ENCODE measurements around the gene DCC. TPM values are rescaled to one million over a fixed set of nuclear protein-coding genes. Genes with fewer than 3 reads are reported as not detected.

The DCC gene
- polyA plus RNA-seq, 1 of the 3 experiments (the other 2 are of a cell fraction), result 0.20 TPM

DNA sequence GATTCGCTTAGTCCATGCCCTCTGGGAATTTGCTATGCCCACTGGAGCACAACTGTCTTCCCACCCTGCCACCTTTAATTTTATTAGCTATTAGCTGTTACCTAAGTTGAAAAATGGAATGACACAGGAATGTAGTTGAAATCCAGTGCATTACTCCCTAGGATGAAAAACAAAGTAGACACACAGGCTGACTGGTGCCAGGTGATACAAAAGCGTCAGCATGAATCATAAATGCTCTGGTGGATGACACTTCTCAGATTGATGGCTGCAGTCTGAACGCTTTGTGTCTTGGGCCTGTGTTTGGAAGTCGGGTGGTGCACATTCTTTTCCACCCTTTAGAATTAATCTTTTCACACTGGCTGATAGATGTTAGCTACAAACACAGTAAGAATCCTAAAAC, 802.0 kb downstream of the DCC start:
- H3K9ac ChIP-seq, result no peak overlapping the region
- H3K4me3 ChIP-seq (ENCODE audit: low read depth in 2 of 2, low read length in 1 of 2), result no peak overlapping the region
- H3K4me1 ChIP-seq (ENCODE audit: control insufficient read depth in 1 of 2, insufficient read depth in 2 of 2, low read depth in 1 of 2, low read length in 1 of 2), result no peaks in the 10 kb centered on the region
- no peaks in the 10 kb centered on the region for H3K9me3 ChIP-seq
- 14% methylated on average over 4 of the region's 4 CpGs for WGBS (ENCODE audit: low lambda C conversion rate)
- no peaks in the 10 kb centered on the region for H3K9me2 ChIP-seq
- no peak overlapping the region for H2AFZ ChIP-seq (ENCODE audit: low read depth)
- ChIA-PET CTCF (interaction anchor here (0.7 kb wide), 1 partner anchor 166 kb away, joined by 3 read pairs; no protein-coding TSS in a partner anchor), POLR2A (no interaction called here)
- TF ChIP-seq CHD2 (IDR thresholded peaks at IDR 0.05; ENCODE audit: low read length, partially characterized antibody) (no peak), EZH2phosphoT487 (IDR thresholded peaks at IDR 0.05; ENCODE audit: borderline replicate concordance, low read depth) (no peak), TAF1 (IDR thresholded peaks at IDR 0.05; ENCODE audit: borderline replicate concordance, low read depth, low read length) (no peak), NRF1 (IDR thresholded peaks at IDR 0.05; ENCODE audit: low read depth, low read length) (no peak), FOSL2 (IDR thresholded peaks at IDR 0.05; ENCODE audit: borderline replicate concordance, low read depth) (no peak), JUND (IDR thresholded peaks at IDR 0.05) (no peak)
- TF ChIP-seq, protein P1, sequence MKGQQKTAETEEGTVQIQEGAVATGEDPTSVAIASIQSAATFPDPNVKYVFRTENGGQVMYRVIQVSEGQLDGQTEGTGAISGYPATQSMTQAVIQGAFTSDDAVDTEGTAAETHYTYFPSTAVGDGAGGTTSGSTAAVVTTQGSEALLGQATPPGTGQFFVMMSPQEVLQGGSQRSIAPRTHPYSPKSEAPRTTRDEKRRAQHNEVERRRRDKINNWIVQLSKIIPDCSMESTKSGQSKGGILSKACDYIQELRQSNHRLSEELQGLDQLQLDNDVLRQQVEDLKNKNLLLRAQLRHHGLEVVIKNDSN (IDR thresholded peaks at IDR 0.05; ENCODE audit: borderline replicate concordance, low read depth), result no peak
- H3K27ac ChIP-seq (ENCODE audit: low read depth in 2 of 2, low read length in 1 of 2), result no peak overlapping the region
- H3K36me3 ChIP-seq (replicated peaks in 1 of 2; ENCODE audit: control insufficient read depth in 1 of 2, insufficient read depth in 2 of 2, low read length in 1 of 2), result no peaks in the 10 kb centered on the region
- H3F3A ChIP-seq (replicated peaks; ENCODE audit: insufficient read depth), result no peaks in the 10 kb centered on the region
- H4K20me1 ChIP-seq (ENCODE audit: insufficient read depth), result no peaks in the 10 kb centered on the region
- no peak for DNase-seq
- no peak overlapping the region for H3K4me2 ChIP-seq
- H3K79me2 ChIP-seq (ENCODE audit: insufficient read depth), result no peaks in the 10 kb centered on the region
- H3K27me3 ChIP-seq (ENCODE audit: insufficient read depth), result no peaks in the 10 kb centered on the region

DNA sequence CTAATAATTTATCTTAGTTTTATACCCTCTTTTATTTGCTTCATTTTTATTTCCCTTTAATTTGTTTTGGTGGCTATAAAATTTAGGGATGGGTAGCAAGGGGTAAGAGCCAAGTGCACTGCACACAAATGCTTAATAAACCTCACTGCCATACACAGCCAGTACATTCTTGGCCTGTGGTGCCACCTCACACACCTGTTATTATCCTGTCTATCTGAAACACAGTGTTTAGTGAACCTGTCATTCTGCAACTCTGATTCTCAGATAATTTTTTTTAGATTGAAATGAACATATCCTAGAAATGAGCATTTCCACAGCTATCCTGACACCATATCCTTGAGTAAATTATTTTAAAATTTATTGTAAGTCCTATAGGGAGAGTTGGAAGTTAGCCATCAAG, 807.5 kb downstream of the DCC start:
- H3K9me2 ChIP-seq, result no peaks in the 10 kb centered on the region
- no peak for DNase-seq
- H3K27me3 ChIP-seq (ENCODE audit: insufficient read depth), result no peaks in the 10 kb centered on the region
- no peaks in the 10 kb centered on the region for H3K9me3 ChIP-seq
- H3K36me3 ChIP-seq (replicated peaks in 1 of 2; ENCODE audit: control insufficient read depth in 1 of 2, insufficient read depth in 2 of 2, low read length in 1 of 2), result no peaks in the 10 kb centered on the region
- no peaks in the 10 kb centered on the region for H4K20me1 ChIP-seq (ENCODE audit: insufficient read depth)
- H3K4me3 ChIP-seq (ENCODE audit: low read depth in 2 of 2, low read length in 1 of 2), result no peak overlapping the region
- ChIA-PET CTCF (interaction anchor here (0.6 kb wide), 1 partner anchor 435 kb away, joined by 3 read pairs; no protein-coding TSS in a partner anchor), POLR2A (no interaction called here)
- no peaks in the 10 kb centered on the region for H3K4me1 ChIP-seq (ENCODE audit: control insufficient read depth in 1 of 2, insufficient read depth in 2 of 2, low read depth in 1 of 2, low read length in 1 of 2)
- no peak overlapping the region for H2AFZ ChIP-seq (ENCODE audit: low read depth)
- no peak overlapping the region for H3K27ac ChIP-seq (ENCODE audit: low read depth in 2 of 2, low read length in 1 of 2)
- H3K4me2 ChIP-seq, result no peak overlapping the region
- no peaks in the 10 kb centered on the region for H3F3A ChIP-seq (replicated peaks; ENCODE audit: insufficient read depth)
- no peak overlapping the region for H3K9ac ChIP-seq
- no peaks in the 10 kb centered on the region for H3K79me2 ChIP-seq (ENCODE audit: insufficient read depth)
- no peak for TF ChIP-seq RFX5 (IDR thresholded peaks at IDR 0.05; ENCODE audit: low read length)
- TF ChIP-seq FOXJ3 (CRISPR knock-in tag; IDR thresholded peaks at IDR 0.05), result no peak
- no peak for TF ChIP-seq TCF12 (IDR thresholded peaks at IDR 0.05)
- no peak for TF ChIP-seq NRF1 (IDR thresholded peaks at IDR 0.05; ENCODE audit: low read depth, low read length)
- TF ChIP-seq FOSL2 (IDR thresholded peaks at IDR 0.05; ENCODE audit: borderline replicate concordance, low read depth), result no peak
- no peak for TF ChIP-seq EZH2phosphoT487 (IDR thresholded peaks at IDR 0.05; ENCODE audit: borderline replicate concordance, low read depth)
- no peak for TF ChIP-seq CHD2 (IDR thresholded peaks at IDR 0.05; ENCODE audit: low read length, partially characterized antibody)
- TF ChIP-seq, protein P1 (IDR thresholded peaks at IDR 0.05; ENCODE audit: borderline replicate concordance, low read depth), result no peak
- TF ChIP-seq, protein P2, sequence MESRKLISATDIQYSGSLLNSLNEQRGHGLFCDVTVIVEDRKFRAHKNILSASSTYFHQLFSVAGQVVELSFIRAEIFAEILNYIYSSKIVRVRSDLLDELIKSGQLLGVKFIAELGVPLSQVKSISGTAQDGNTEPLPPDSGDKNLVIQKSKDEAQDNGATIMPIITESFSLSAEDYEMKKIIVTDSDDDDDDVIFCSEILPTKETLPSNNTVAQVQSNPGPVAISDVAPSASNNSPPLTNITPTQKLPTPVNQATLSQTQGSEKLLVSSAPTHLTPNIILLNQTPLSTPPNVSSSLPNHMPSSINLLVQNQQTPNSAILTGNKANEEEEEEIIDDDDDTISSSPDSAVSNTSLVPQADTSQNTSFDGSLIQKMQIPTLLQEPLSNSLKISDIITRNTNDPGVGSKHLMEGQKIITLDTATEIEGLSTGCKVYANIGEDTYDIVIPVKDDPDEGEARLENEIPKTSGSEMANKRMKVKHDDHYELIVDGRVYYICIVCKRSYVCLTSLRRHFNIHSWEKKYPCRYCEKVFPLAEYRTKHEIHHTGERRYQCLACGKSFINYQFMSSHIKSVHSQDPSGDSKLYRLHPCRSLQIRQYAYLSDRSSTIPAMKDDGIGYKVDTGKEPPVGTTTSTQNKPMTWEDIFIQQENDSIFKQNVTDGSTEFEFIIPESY (IDR thresholded peaks at IDR 0.05; ENCODE audit: borderline replicate concordance, low read depth), result no peak
- TF ChIP-seq, protein P3, sequence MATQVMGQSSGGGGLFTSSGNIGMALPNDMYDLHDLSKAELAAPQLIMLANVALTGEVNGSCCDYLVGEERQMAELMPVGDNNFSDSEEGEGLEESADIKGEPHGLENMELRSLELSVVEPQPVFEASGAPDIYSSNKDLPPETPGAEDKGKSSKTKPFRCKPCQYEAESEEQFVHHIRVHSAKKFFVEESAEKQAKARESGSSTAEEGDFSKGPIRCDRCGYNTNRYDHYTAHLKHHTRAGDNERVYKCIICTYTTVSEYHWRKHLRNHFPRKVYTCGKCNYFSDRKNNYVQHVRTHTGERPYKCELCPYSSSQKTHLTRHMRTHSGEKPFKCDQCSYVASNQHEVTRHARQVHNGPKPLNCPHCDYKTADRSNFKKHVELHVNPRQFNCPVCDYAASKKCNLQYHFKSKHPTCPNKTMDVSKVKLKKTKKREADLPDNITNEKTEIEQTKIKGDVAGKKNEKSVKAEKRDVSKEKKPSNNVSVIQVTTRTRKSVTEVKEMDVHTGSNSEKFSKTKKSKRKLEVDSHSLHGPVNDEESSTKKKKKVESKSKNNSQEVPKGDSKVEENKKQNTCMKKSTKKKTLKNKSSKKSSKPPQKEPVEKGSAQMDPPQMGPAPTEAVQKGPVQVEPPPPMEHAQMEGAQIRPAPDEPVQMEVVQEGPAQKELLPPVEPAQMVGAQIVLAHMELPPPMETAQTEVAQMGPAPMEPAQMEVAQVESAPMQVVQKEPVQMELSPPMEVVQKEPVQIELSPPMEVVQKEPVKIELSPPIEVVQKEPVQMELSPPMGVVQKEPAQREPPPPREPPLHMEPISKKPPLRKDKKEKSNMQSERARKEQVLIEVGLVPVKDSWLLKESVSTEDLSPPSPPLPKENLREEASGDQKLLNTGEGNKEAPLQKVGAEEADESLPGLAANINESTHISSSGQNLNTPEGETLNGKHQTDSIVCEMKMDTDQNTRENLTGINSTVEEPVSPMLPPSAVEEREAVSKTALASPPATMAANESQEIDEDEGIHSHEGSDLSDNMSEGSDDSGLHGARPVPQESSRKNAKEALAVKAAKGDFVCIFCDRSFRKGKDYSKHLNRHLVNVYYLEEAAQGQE (IDR thresholded peaks at IDR 0.05; ENCODE audit: low read depth, low read length), result no peak
- no peak for TF ChIP-seq YY1 (IDR thresholded peaks at IDR 0.05; ENCODE audit: low read depth)
- no peak for TF ChIP-seq TEAD4 (IDR thresholded peaks at IDR 0.05; ENCODE audit: borderline replicate concordance, insufficient read depth)
- TF ChIP-seq RCOR1 (IDR thresholded peaks at IDR 0.05; ENCODE audit: low read length), result no peak
- TF ChIP-seq RAD21 (IDR thresholded peaks at IDR 0.05; ENCODE audit: low read length), result no peak
- TF ChIP-seq, protein P4, sequence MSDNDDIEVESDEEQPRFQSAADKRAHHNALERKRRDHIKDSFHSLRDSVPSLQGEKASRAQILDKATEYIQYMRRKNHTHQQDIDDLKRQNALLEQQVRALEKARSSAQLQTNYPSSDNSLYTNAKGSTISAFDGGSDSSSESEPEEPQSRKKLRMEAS (IDR thresholded peaks at IDR 0.05; ENCODE audit: low read depth), result no peak
- TF ChIP-seq RXRA (IDR thresholded peaks at IDR 0.05; ENCODE audit: borderline replicate concordance, low read depth), result no peak
- TF ChIP-seq, protein P5, sequence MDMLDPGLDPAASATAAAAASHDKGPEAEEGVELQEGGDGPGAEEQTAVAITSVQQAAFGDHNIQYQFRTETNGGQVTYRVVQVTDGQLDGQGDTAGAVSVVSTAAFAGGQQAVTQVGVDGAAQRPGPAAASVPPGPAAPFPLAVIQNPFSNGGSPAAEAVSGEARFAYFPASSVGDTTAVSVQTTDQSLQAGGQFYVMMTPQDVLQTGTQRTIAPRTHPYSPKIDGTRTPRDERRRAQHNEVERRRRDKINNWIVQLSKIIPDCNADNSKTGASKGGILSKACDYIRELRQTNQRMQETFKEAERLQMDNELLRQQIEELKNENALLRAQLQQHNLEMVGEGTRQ (IDR thresholded peaks at IDR 0.05; ENCODE audit: borderline replicate concordance, low read depth, low read length), result no peak
